Activated CD4-positive, alpha-beta T cell treated with anti-CD3 and anti-CD28 coated beads for 48 hours (primary cell): ENCODE measurements around the gene HMCN1.
A peak's percentile ranks its signal among the peaks of the same experiment; 100 is the strongest.

Experiments used
- DNase-seq: peaks from one replicate; pipeline ENCODE4 v3.0.0-alpha.2; 2020

The HMCN1 gene

GRCh38 chr1:186044079-186044685, 310.0 kb downstream of the HMCN1 start:
- DNase-seq, result no peak

- DNase-seq, result no peak
These were observed 312.4 kb downstream of the HMCN1 start for GRCh38 chr1:186046437-186047211.

DNA sequence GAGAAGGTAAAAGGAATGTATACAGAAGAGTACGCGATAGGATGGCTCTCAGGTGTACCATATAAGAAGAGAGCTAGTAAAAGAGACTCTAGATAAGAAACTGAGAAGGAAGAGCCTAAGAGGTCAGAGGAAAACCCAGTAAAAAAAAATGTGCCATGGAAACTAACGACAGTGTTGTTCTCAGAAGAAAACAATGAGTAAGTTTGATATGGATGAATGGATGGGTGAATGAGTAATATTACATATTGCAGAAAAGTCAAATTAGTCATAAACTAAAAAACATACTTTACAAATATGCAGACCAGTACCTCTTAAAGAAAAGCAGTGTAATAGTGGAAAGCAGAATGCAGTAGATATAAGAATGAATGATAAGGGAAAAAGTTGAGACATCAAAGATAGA, 316.2 kb downstream of the HMCN1 start:
- no peak for DNase-seq

GRCh38 chr1:186054003-186054402, 319.8 kb downstream of the HMCN1 start:
- no peak for DNase-seq

DNA sequence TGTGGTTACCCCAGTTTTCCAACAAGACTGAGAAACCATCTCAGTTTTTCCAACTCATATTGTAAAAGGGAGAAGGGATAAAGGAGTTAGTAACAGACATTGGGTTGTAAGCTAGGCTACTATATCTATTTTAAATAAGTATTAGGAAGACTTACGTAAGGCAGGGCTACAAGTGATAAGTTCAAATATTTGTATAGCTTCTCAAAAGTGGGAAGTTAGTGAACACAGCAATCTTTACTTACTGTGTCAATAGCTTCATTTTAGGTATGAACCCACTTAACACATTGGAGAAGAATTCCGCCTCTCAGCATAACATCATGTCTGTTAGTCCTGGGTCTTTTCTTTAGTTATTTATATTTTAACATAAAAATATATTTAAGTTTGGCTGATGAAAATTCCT, 320.7 kb downstream of the HMCN1 start:
- no peak for DNase-seq

GRCh38 chr1:186055846-186056245, 321.7 kb downstream of the HMCN1 start:
- no peak for DNase-seq

GRCh38 chr1:186057086-186057485, 322.9 kb downstream of the HMCN1 start:
- no peak for DNase-seq

GRCh38 chr1:186059311-186059710, 325.1 kb downstream of the HMCN1 start:
- no peak for DNase-seq

GRCh38 chr1:186059752-186060151, 325.6 kb downstream of the HMCN1 start:
- no peak for DNase-seq

GRCh38 chr1:186060226-186060625, 326.0 kb downstream of the HMCN1 start:
- DNase-seq, result no peak

DNA sequence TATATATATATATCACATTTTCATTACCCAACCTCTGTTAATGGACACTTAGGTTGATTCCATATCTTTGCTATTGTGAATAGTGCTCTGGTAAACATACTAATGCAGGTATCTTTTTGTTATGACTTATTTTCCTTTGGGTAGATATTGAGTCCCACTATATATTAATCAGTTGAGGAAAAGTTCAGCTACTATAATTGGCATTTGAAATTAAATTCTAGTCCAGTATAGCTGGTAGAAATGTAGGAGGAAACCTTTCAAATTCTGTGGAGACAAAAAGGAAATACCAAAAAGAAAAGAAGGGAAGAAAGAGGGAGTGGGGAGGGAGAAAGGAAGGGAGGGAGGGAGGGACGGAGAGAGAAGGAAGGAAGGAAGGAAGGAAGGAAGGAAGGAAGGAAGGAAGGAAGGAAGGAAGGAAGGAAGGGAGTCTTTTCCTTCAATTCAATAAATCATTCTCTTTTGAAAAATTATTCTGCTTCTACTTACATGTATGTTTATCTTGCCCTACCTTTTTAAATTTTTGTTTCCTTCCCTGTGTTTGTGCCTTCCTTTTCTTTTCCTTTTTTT, 329.0 kb downstream of the HMCN1 start:
- DNase-seq, result no peak

DNA sequence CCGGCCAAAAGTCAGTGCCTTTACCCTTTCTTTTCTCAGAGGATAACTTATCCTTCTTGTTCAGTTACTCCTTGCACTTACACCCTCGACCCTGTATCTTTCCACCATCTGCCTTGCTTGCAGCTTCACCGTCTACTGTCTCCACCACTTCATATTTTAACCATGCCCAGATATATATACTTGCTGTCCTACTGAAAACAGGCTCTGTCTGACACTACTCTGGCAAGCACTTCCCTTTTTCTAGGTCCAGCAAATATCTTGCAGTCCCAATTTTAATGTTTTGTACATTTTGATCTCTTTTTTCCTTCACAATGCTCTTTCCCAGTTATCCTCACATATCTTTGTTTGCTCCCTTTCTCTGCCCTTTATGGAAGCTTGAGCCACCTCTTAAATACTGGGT, 332.2 kb downstream of the HMCN1 start:
- DNase-seq, result no peak

DNA sequence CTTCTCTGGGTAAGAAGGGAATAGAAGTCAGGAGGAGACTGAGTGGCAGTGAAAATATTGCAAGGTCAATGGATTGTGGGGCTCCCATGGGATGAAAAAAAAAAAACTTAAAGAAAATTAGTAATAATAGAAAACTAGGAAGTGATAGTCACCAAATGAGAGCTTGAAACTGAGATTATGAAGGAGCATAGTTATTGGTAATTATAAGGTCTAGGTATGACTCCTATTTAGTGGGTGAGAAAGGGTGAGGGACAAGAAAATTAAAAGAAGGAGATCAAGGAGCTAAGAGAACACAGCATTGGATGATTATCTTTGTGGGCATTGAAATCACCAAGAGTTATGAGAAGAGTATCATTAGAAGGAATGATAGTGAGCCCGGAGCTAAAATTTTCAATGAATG, 339.5 kb downstream of the HMCN1 start:
- no peak for DNase-seq

DNA sequence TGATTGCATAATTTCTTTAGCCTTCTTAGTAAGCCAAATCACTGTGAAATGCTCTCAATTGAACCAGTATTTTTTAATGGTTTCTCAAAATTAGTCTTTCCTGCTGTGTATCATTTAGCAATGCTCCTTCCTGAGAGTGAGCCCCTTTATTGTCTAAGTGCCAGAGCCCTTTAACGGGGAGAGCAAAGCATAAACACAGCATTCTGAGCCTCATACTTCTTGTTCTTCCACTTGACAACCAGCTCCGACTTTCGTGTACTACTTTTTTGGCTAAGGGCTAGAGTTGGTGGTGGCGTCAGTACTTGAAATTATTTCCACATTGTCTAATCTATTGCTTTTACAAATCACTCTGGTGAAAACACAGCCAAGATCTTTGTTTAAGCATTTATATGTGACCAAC, 341.8 kb downstream of the HMCN1 start:
- DNase-seq, result no peak

DNA sequence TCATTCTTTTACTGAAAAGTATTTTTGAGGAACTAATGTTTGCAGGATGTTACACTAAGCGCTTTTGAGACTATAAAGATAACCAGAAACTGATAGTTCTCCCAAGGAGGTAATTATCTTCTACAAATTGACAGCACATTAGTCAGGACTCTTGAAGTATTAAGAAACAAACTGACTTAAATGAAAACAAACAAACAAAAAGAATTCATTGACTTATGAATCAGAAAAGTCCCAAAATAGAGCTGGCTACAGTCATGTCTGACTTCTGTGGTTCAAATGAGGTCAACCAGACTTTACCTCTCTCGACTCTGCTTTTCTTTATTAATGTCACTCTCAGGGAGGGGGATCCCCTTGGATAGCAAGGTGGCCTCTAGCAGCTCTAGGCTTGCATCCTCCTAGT, 344.1 kb downstream of the HMCN1 start:
- no peak for DNase-seq

DNA sequence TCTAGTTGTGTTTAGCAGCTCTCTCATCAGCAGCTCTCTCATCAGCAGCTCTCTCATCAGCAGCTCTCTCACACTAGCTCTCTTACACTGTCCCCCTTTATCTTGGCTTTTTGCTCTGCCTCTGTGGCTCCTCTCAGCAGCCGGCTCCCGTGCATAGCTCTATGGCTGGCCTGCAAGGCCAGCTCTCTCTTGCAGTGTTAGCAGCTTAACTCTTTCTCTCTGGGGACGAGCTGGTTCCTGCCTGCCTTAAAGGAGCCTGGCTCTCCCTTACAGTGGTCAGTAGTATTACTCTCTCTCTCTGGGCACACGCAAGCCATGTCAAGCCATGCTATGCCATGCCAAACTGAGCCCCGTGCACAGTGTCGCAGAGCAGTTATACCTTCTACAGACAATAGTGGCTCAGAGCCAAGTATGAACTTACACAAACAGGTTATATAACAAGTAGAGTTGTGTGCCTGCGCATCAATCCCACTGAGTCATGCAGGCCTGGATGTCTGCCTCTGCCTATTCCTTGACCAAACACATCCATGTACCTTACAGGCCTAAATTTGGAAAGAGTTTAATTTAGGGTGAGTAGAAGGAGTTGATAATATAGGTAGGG, 345.0 kb downstream of the HMCN1 start:
- DNase-seq, result no peak

DNA sequence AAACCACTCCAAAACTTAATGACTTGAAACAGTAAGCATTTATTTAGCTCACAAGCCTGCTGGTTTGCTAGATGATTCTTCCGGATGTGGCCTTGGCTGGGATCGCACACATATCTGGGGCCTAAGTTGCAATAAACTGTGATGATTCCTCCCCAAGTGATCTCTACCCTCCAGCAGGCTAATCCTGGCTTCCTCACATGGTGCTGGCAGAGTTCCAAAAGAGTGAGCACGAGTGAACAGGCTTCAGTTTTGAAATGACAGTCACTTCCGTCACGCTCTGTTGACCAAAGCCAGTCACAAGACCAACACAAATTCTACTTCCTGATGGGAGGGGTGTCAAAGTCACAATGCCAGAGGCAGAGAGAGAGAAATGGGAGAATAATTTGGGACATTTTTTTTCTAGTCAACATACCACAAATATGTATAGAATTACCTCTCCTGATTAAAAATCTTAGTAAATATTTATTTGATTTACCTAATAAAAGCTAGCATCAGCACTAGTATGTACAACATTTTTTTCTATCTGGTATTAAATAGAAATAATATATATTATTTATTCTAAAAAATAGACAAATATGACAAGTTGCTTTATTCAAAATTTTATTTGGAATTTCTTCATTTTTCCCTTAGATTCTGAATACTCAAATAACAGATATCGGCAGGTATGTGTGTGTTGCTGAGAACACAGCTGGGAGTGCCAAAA, 348.2 kb downstream of the HMCN1 start:
- peak; percentile 15 for DNase-seq

- no peak for DNase-seq
These were observed 352.4 kb downstream of the HMCN1 start for GRCh38 chr1:186086583-186086982.

- no peak for DNase-seq
These were observed 355.7 kb downstream of the HMCN1 start for GRCh38 chr1:186089940-186090339.

GRCh38 chr1:186091222-186091720, 357.1 kb downstream of the HMCN1 start:
- DNase-seq, result no peak

GRCh38 chr1:186093437-186093836, 359.2 kb downstream of the HMCN1 start:
- DNase-seq, result no peak

DNA sequence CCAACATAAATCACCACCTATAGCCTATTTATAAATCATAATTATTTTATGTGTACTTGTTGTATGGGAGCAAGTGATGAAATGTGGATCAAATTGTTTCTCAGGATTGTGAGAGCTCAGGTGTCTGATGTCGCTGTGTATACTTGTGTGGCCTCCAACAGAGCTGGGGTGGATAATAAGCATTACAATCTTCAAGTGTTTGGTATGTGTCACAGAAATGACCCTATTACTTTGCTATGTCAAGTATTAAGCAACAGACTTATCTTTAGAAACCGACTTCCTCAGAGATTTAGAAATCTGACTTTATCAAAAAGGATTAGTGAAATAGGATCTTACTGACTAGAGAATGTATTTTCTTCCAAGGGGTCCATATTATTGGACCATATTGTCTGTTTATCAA, 360.0 kb downstream of the HMCN1 start:
- DNase-seq, result no peak
